PFSK-1 (cell line): Measurements from ENCODE around the gene ZNRF4.

ENCODE experiments used
- FOXP2 ChIP-seq: optimal IDR thresholded peaks from 2 replicates; pipeline ENCODE3; 2011; ENCODE audit warnings: borderline replicate concordance, control low read depth, inconsistent platforms; ENCODE audit not compliant: insufficient read depth; ENCODE audit errors: extremely low read length, extremely low read depth
- POLR2AphosphoS5 ChIP-seq: IDR thresholded peaks from 2 replicates; pipeline ENCODE4 v1.6.1; 2012; ENCODE audit warnings: low read depth, mild to moderate bottlenecking, control low read depth, low read length, moderate library complexity
- SIN3A ChIP-seq: IDR thresholded peaks from 2 replicates; pipeline ENCODE4 v1.6.1; 2012; ENCODE audit warnings: mild to moderate bottlenecking, low read length, moderate library complexity, borderline replicate concordance; ENCODE audit not compliant: insufficient read depth
- TAF1 ChIP-seq: IDR thresholded peaks from 2 replicates; pipeline ENCODE4 v1.6.1; 2012; ENCODE audit warnings: low read length, control low read depth, borderline replicate concordance; ENCODE audit not compliant: insufficient read depth
- TF ChIP-seq, protein P1 (sequence below), 2 experiments: IDR thresholded peaks; 2 replicates each; pipeline versions ENCODE4 v1.6.1 to v1.8.0; 2011 to 2012; ENCODE audit warnings: low read depth in 2 of 2, low read length in 2 of 2, control low read depth in 1 of 2, inconsistent platforms in 1 of 2, mild to moderate bottlenecking in 1 of 2, moderate library complexity in 1 of 2; ENCODE audit not compliant: insufficient read depth in 1 of 2

ZNRF4 gene

DNA sequence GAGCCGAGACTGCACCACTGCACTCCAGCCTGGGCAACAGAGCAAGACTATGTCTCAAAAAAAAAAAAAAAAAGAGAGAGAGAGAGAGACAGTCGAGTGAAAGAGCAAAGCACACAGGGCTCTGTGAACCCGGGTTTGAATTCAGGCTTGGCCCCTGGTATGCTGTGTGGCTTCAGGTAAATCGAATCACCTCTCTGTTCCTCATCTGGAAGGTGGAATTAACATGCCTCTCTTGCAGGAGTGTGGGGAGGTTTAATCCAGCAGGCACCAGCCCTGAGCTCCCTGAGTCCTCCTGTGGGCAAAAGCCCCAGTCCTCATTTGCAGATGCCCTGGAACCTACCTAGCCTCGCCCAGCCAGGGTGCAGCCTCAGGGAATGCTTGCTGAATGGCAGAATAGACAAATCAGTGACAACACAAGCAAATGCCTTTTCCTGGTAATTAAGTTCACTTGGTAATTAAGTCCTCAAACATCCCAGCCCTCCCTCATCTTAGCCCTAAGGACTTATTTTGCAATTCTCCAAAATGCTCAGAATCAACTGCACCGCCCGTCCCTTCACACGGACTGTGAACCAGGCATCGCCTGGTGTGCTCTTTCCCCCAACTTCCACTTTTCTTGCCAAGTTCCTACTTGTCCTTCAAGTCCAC is 4.6 kb upstream of the ZNRF4 start:
- TF ChIP-seq TAF1 (no peak), FOXP2 (no peak), POLR2AphosphoS5 (no peak), SIN3A (no peak)
- TF ChIP-seq, protein P1, sequence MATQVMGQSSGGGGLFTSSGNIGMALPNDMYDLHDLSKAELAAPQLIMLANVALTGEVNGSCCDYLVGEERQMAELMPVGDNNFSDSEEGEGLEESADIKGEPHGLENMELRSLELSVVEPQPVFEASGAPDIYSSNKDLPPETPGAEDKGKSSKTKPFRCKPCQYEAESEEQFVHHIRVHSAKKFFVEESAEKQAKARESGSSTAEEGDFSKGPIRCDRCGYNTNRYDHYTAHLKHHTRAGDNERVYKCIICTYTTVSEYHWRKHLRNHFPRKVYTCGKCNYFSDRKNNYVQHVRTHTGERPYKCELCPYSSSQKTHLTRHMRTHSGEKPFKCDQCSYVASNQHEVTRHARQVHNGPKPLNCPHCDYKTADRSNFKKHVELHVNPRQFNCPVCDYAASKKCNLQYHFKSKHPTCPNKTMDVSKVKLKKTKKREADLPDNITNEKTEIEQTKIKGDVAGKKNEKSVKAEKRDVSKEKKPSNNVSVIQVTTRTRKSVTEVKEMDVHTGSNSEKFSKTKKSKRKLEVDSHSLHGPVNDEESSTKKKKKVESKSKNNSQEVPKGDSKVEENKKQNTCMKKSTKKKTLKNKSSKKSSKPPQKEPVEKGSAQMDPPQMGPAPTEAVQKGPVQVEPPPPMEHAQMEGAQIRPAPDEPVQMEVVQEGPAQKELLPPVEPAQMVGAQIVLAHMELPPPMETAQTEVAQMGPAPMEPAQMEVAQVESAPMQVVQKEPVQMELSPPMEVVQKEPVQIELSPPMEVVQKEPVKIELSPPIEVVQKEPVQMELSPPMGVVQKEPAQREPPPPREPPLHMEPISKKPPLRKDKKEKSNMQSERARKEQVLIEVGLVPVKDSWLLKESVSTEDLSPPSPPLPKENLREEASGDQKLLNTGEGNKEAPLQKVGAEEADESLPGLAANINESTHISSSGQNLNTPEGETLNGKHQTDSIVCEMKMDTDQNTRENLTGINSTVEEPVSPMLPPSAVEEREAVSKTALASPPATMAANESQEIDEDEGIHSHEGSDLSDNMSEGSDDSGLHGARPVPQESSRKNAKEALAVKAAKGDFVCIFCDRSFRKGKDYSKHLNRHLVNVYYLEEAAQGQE (IDR thresholded peaks at IDR 0.05; ENCODE audit: insufficient read depth in 1 of 2, low read depth in 2 of 2, low read length in 2 of 2), result no peak

DNA sequence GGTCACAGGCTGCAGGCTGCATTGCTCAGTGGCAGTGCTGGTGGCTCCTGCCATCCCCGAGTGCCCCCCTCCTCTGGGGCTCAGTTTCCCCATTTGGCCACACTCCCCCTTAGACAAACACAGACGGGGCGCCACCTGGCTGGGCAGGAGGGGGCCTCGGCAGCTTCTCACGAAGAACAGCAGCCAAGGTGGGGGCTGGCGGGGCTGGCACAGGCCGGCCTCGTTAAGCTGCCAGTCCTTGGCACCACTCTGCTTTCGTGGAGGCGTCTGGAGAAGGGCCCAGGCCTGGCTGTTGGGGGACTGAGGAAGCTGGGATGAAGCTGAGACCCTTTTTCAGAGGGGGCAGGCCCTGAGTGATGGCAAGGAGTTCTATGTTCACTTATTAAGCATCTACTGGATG is 3.7 kb upstream of the ZNRF4 start:
- TF ChIP-seq, protein P1 (IDR thresholded peaks at IDR 0.05; ENCODE audit: insufficient read depth in 1 of 2, low read depth in 2 of 2, low read length in 2 of 2), result no peak
- TF ChIP-seq TAF1 (no peak), SIN3A (no peak), FOXP2 (no peak), POLR2AphosphoS5 (no peak)

DNA sequence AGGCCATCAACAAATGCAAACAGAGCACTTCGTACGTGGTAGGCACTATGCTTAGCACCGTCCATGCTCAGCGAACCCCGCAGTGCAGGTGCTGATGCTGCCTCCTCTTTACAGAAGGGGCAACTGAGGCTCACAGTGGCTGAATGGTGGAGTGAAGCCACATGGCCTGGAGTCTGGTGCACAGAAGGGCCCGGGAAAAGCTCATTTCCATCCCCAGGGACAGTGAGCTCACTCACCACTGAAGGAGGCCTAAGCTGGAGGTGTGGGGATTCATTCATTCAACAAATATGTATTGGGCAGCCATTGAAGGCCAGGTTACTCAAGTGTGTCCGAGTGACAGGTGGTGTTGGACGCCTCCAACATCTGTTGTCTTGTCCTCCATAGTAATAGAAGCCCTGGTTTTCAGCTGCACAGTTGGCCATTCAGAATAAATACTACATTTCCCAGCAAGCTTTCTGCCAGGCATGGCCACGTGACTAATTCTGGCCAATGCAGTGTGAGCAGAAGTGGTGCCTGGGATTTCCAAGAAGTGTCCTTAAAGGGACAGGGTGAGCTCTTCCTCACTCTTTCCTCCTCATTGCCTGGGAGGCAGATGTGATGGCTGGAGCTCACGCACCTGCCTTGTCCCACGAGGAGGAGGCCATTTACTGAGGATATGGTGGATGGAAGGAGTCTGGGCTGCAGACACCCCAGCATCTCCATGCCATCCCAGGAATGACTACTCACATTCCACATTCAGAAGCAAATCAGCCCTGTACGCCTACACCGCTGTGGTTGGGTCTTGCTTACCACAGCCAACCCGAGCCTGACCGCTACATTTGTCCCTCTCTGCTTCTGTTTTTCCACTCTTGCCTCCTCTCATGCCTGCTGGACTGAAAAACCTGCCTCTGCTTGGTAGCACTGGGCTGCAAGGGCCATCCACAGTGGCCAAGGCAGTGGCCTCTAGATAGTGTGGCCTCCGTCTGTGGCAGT is 2.3 kb upstream of the ZNRF4 start:
- TF ChIP-seq POLR2AphosphoS5, result no peak
- TF ChIP-seq, protein P1 (IDR thresholded peaks at IDR 0.05; ENCODE audit: insufficient read depth in 1 of 2, low read depth in 2 of 2, low read length in 2 of 2), result no peak
- TF ChIP-seq TAF1, result no peak
- TF ChIP-seq SIN3A, result no peak
- no peak for TF ChIP-seq FOXP2

DNA sequence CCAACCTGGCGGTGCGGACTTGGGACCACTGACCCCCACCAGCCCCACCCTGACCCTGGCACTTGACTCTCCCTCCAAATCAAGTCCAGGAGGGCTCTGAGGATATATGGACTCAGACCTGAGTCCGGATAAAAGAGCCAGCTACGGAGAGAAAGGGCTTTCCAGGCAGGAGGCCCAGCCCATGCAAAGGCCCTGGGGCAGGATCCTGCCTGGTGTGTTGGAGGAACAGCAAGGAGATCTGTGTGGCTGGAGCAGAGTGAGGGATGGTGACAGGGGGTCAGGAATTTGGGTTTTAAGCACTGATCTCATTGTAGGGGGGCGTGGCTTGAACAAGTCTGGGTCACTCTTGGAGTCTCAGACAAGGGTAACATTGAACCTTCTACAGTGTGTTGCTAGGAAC is 474 bp upstream of the ZNRF4 start:
- TF ChIP-seq, protein P1 (IDR thresholded peaks at IDR 0.05; ENCODE audit: insufficient read depth in 1 of 2, low read depth in 2 of 2, low read length in 2 of 2), result no peak
- no peak for TF ChIP-seq SIN3A
- no peak for TF ChIP-seq TAF1
- no peak for TF ChIP-seq POLR2AphosphoS5
- no peak for TF ChIP-seq FOXP2
